ENCODE results near the gene TMEM62. TPM values are rescaled to one million over a fixed set of nuclear protein-coding genes. Genes with fewer than 3 reads are reported as not detected.
A peak's percentile ranks its signal among the peaks of the same experiment; 100 is the strongest.

Gene TMEM62
- polyA plus RNA-seq (2011; rRNA removed), result 4.2 and 6.6 TPM in 2 replicates
- polyA minus RNA-seq (2011; rRNA and poly(A)+ RNA removed), result 2.0 and 3.2 TPM in 2 replicates

DNA sequence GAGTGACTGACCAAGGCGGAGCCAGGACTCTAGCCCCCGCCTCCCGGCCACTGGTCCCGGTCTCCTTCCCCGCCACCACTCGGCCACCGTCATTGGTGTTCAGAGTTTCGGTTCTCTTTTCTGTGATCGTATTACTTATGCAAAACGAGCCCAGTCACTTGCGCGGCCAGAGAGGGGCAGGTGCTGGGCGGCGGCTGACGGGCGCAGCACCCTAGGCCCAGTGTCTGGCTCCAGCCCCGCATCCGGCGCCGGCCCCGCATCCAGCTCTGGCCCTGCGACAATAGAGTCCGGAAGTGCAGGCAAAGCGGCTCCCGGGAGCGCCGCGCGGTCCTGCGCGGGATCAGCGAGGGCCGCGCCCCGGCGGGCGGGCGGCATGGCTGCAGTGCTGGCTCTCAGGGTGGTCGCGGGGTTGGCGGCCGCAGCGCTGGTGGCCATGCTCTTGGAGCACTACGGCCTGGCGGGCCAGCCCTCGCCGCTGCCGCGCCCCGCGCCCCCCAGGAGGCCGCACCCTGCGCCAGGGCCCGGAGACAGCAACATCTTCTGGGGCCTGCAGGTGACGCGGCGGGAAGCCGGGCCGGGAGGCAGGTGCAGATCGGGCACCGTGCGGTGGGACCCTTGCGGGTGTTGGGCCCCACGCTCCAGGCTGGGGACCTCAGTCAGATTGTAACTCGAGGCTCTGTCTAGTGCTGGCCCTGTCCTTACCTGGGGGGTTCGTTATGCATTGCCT lies at the start of gene TMEM62:
TSS of gene TMEM62 (plus strand) at position 157 of the 727 bp plus-strand sequence. CDS start at position 374, 217 bp downstream.
- Histone ChIP-seq H3K36me3 (ENCODE audit: control insufficient read depth, insufficient read depth, low read length) (no peaks in the 10 kb centered on the region; the same call in 1 of the 2 replicates), H3K27me3 (ENCODE audit: control insufficient read depth, insufficient read depth, low read length) (no peaks in the 10 kb centered on the region), H3K4me3 (ENCODE audit: low read depth, low read length) (peak within 1 kb of the TSS; percentile 62)
- ChIA-PET POLR2A (no interaction called here), CTCF (no interaction called here)
- TF ChIP-seq, protein P1, sequence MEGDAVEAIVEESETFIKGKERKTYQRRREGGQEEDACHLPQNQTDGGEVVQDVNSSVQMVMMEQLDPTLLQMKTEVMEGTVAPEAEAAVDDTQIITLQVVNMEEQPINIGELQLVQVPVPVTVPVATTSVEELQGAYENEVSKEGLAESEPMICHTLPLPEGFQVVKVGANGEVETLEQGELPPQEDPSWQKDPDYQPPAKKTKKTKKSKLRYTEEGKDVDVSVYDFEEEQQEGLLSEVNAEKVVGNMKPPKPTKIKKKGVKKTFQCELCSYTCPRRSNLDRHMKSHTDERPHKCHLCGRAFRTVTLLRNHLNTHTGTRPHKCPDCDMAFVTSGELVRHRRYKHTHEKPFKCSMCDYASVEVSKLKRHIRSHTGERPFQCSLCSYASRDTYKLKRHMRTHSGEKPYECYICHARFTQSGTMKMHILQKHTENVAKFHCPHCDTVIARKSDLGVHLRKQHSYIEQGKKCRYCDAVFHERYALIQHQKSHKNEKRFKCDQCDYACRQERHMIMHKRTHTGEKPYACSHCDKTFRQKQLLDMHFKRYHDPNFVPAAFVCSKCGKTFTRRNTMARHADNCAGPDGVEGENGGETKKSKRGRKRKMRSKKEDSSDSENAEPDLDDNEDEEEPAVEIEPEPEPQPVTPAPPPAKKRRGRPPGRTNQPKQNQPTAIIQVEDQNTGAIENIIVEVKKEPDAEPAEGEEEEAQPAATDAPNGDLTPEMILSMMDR (IDR thresholded peaks at IDR 0.05; ENCODE audit: insufficient read depth, low read depth, low read length), result no peak
- no peak for DNase-seq (ENCODE audit: low read depth)

DNA sequence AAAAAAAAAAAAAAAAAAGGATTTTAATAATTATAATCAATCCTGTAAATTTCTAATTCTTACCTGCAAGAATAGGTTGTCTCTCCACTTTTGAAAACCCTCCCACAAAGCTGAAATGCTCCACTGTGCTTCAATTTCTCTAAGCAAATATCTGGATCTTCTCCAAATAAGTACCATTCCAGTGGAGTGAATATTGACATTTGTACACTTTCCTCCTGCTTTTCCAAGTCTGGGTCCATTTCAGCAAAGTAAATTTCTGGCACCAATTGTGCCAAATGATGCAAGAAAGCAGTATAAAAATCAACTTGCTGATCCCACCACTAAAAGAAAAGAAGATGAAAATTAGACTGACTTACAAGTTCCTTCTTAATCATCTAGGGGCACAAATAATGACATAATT lies 47.5 kb upstream of the TMEM62 start:
- no peak overlapping the region for H3K4me3 ChIP-seq (ENCODE audit: low read depth, low read length)
- ChIA-PET POLR2A (no interaction called here), CTCF (no interaction called here)
- H3K36me3 ChIP-seq (ENCODE audit: control insufficient read depth, insufficient read depth, low read length), result peaks cover 1% of the 10 kb centered on the region; the same call in 1 of the 2 replicates
- TF ChIP-seq, protein P1 (IDR thresholded peaks at IDR 0.05; ENCODE audit: insufficient read depth, low read depth, low read length), result no peak
- DNase-seq (ENCODE audit: low read depth), result no peak
- H3K27me3 ChIP-seq (ENCODE audit: control insufficient read depth, insufficient read depth, low read length), result no peaks in the 10 kb centered on the region

GRCh38 chr15:43086551-43086950 lies 46.8 kb upstream of the TMEM62 start:
- CTCF ChIA-PET, result no interaction called here
- Histone ChIP-seq H3K4me3 (ENCODE audit: low read depth, low read length) (no peak overlapping the region), H3K27me3 (ENCODE audit: control insufficient read depth, insufficient read depth, low read length) (no peaks in the 10 kb centered on the region), H3K36me3 (ENCODE audit: control insufficient read depth, insufficient read depth, low read length) (peaks cover 1% of the 10 kb centered on the region; the same call in 1 of the 2 replicates)
- no peak for DNase-seq (ENCODE audit: low read depth)
- TF ChIP-seq, protein P1 (IDR thresholded peaks at IDR 0.05; ENCODE audit: insufficient read depth, low read depth, low read length), result no peak
- POLR2A ChIA-PET, result no interaction called here

GRCh38 chr15:43091859-43092258 lies 41.5 kb upstream of the TMEM62 start:
- CTCF ChIA-PET, result interaction anchor here (2.8 kb wide), 1 partner anchor 12 kb away, joined by 8 read pairs; no protein-coding TSS in a partner anchor

DNA sequence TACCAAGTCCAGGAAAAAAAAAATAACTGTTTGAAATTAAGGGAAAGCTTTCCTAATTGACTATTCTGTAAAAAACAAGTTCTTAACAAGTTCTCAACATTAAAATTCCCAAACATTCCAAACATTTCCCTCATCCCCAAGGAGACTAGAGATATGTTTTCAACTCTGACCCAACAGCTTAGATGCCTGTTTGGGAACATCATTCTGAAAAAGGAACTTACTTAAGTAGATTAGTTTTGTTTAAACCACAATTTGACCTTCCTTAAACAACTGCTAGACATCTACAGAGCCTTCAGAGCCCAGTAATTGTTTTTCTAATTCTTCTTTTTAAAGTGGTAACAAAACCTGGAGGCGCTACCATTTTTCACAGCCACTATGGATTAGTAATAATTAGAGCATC lies 40.4 kb upstream of the TMEM62 start:
- ChIA-PET CTCF (interaction anchor here (2.8 kb wide), 1 partner anchor 11 kb away, joined by 8 read pairs; no protein-coding TSS in a partner anchor), POLR2A (no interaction called here)
- no peak overlapping the region for H3K4me3 ChIP-seq (ENCODE audit: low read depth, low read length)
- H3K27me3 ChIP-seq (ENCODE audit: control insufficient read depth, insufficient read depth, low read length), result no peaks in the 10 kb centered on the region
- TF ChIP-seq, protein P1 (IDR thresholded peaks at IDR 0.05; ENCODE audit: insufficient read depth, low read depth, low read length), result no peak
- H3K36me3 ChIP-seq (ENCODE audit: control insufficient read depth, insufficient read depth, low read length), result no peaks in the 10 kb centered on the region
- DNase-seq (ENCODE audit: low read depth), result peak; percentile 33

More at GRCh38 chr15:43091859-43092258, 41.5 kb upstream of the TMEM62 start:
- Histone ChIP-seq H3K27me3 (ENCODE audit: control insufficient read depth, insufficient read depth, low read length) (no peaks in the 10 kb centered on the region), H3K4me3 (ENCODE audit: low read depth, low read length) (no peak overlapping the region), H3K36me3 (ENCODE audit: control insufficient read depth, insufficient read depth, low read length) (no peaks in the 10 kb centered on the region)
- POLR2A ChIA-PET, result no interaction called here
- no peak for DNase-seq (ENCODE audit: low read depth)
- TF ChIP-seq, protein P1 (IDR thresholded peaks at IDR 0.05; ENCODE audit: insufficient read depth, low read depth, low read length), result no peak
